B cell (primary cell): ENCODE results near the gene PRPS1.

Source experiments
- EZH2 ChIP-seq: IDR thresholded peaks from 2 replicates; pipeline ENCODE4 v1.6.1; 2012; ENCODE audit warnings: borderline replicate concordance, low read depth, mild to moderate bottlenecking, moderate library complexity, low read length; ENCODE audit not compliant: insufficient read depth, poor library complexity, severe bottlenecking
- TF ChIP-seq, protein P1 (sequence below): fragments of 200-600 bp; IDR thresholded peaks from one replicate; pipeline ENCODE4 v1.8.0; 2022; ENCODE audit warnings: antibody characterized with exemption, mild to moderate bottlenecking

DNA sequence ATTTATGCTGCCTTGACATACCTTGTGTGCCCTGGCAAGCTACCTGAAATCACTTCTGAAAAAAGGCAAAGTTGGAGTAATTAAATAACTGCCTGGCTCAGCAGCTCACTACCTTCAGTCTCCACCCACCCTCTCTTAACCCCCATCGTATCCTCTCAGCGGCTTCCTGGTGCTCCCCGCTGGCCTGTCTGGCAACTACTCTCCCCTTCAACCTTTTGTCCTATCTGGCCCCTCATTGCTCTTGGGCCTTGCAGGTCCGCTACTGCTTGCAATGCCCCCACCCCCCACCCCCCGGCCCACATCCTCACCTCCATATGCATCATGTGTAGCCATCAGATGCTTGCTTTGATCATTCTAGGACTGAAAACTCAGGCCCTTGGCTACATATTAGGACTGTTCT lies 34.5 kb downstream of the PRPS1 start:
- no peak for TF ChIP-seq EZH2
- TF ChIP-seq, protein P1, sequence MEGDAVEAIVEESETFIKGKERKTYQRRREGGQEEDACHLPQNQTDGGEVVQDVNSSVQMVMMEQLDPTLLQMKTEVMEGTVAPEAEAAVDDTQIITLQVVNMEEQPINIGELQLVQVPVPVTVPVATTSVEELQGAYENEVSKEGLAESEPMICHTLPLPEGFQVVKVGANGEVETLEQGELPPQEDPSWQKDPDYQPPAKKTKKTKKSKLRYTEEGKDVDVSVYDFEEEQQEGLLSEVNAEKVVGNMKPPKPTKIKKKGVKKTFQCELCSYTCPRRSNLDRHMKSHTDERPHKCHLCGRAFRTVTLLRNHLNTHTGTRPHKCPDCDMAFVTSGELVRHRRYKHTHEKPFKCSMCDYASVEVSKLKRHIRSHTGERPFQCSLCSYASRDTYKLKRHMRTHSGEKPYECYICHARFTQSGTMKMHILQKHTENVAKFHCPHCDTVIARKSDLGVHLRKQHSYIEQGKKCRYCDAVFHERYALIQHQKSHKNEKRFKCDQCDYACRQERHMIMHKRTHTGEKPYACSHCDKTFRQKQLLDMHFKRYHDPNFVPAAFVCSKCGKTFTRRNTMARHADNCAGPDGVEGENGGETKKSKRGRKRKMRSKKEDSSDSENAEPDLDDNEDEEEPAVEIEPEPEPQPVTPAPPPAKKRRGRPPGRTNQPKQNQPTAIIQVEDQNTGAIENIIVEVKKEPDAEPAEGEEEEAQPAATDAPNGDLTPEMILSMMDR, result no peak
